CD4-positive, alpha-beta T cell treated with Interleukin-15 for 4 hours (primary cell): ENCODE results near the gene IL17RD.

Source experiments
- DNase-seq: peaks from one replicate; pipeline ENCODE4 v3.0.0-alpha.2; 2020; ENCODE audit warnings: low spot score

Gene IL17RD

DNA sequence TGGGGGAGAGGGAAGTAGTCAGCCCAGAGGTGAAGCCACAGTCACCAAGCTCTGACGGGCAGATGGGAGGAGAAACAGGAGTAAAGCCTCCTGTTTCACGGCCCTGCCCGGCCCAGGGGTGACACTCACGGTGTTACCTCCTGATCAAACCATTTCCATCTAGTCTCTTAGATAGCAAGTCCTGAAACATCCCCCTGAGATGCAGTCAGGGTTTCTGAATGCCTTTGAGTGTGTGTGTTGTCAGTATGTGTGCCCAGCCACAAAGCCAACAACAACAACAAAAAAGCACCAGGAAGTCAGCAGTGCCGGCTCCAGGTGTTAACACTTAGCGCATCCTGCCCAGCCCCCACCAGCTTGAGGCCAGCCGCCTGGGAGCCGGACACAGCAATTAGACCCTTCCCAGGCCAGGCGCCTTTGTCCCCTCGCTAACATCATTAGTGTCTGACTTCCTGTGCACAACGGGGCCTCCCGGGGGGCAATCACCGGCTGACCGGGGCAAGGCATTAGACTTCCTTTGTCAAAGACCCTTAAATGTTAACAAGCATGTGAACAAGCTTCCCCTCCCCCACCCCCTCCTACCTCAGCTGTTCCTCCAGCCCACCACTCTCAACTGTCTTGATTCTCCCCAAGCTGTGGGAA is 34.5 kb downstream of the IL17RD start:
- DNase-seq = no peak

DNA sequence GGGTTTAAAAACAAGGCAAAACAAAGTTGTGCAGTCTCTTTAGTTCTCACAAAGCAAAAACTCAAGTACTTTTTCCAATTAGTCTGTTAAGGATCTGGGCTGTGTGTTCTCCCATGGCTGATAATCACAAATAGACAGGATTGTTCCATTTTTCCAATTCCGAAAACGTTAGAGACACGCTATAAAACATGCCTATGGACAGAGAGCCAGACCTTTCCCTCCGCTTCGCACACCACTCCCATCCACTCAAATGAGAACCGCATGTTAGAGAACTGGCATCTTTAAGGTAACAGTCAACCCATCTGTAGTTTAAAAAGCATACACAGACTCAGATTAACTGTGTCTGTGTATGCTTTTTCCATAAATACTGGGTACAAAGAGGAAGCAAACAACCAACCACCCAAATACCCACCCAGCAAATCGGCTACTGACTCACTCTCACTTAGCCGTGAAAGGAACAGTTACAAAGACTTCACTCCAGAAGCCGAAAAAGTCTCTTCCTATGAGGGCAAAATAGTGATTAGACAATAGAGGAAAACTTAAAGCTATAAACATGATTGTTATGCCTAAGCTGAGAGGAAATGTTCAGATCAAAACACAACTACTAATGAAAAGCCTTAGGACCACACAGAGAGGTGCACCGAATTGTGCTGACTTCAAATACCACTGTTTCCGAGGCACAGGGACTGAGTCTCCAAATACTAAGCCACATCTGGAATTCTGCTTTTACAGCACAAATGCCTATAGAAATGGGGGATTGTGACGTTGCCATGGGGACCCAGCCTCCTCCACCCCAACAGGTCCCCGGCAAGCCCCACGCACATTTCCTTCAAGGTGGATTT is 36.1 kb downstream of the IL17RD start:
- no peak for DNase-seq

DNA sequence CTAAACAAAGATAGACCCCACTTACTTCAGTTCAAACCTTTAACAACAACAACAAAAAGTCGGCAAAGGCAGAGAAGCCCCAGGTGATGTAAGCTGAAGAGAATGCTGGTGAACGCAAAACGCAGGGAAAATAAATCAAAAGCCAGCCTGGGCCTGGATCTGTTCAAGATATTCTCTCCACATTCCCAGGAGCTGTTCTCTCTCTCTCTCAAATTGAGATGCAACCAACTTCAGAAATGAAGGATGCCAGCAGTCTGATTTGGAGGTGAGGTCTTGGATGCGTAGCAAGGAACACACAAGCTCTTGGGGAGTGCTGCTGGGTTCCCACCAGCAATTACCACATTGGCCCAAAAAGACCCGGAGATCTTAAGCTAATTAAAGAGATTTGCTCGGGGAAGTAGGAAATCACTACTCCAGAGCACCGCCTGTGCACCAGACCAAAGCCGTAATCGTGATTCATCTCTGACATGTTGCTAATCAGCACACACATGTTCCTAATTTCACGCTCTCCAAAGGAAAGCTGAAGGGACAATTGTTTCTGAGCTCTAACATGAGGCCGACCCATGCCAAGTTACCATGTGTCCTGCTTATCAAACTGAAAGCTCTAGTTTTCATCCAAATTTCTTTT is 37.1 kb downstream of the IL17RD start:
- DNase-seq = no peak

DNA sequence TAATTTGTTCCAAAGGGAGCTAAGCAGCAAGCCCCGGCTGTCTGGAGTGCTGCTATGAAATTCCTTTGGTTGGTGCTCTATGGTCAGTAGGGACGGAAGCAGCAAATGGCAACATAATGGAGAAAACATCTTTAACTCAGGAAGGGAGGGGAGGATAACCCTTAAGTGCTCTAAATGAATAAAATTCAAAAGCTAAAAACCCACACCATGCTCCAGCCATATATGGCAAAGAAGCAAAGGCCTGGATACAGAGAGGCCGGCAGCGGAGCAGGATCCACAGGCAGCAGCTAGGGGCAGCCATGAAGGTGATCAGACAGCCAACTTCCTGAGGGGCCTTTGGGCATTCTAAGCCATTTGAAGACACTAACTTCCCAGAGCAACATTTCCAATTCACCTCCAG is 38.9 kb downstream of the IL17RD start:
- DNase-seq = no peak

DNA sequence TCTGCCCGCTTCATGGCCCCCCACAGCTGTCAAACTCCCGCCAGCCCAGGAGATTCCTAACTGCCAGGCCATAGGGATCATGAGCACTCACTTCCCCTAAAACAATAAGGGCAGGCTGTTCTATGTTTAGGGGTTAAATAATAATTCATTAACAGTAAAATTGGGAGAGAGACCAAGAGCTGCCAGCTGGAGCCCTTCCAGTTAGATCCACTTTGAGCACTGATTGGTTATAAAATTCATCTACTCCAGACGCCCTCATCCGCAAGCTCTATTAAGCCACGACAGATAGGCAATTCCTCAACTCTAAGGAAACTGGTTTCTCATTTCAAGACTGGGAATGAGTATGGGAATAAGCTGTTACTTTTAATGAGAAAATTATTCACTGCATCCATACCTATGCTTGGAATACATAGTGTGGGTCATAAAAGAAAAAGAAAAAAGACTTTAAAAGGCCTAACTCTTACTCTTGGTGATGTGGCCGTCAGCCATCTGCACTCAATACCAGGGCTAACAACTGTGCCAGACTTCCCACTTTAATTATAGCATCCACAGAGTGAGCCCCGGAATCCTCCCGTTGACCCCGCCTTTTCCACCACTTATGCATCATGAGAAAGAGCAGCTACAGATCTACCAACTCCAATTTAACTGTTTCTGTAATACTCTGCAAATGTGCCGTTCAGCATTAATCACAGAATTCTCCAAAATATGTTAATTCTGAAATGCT is 44.5 kb downstream of the IL17RD start:
- no peak for DNase-seq

DNA sequence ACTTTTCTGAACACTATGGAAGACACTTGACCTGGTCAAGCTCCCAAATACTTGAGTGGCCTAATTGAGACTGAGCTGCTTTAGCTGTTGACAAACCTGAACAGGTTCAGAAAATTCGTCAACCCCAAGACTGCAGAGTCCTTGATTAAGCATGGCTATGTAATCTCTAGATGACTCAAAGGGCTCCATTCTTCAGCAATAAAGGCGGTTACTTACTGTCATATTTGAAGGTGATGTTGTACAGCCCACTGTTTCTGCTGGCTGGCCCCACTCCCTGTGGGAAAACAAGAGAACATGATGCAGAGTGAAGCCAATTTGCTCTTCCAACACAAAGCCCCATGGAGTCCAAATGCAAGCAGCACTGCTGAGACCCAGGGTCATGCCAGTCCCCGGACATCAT is 45.1 kb downstream of the IL17RD start:
- no peak for DNase-seq

DNA sequence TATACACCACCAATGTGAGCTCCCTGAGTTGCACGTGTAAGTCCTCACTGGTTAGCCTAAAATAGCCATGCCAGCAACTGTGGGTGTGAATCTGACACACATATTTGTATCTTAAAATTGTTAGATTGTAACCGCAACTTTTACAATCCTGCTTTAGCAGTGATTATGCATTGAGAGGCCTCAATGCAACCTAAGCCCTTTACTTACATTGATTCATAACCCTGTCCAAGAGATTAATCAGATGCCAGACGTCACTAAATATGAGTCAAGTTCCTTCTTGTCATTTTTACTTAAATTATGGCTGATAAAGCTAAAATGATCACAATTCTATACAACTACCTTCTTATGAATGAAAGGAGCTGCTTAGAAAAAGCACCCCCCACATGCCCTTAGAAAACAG is 46.9 kb downstream of the IL17RD start:
- DNase-seq = no peak

DNA sequence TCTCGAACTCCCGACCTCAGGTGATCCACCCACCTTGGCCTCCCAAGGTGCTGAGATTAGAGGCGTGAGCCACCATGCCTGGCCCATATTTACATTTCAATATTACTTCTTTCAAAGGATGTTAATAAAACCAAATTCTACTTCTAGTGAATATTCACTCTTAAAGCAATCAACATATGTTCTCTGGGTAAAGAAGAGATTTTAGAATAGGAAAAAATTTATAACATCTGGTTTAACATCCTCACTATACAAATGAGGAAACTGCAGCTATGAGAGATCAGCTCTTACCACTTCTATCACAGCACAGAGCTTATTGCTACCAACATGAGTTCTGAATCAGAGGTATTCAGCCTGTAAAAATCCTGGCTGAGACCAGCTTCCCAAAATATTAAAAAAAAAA is 48.7 kb downstream of the IL17RD start:
- no peak for DNase-seq

DNA sequence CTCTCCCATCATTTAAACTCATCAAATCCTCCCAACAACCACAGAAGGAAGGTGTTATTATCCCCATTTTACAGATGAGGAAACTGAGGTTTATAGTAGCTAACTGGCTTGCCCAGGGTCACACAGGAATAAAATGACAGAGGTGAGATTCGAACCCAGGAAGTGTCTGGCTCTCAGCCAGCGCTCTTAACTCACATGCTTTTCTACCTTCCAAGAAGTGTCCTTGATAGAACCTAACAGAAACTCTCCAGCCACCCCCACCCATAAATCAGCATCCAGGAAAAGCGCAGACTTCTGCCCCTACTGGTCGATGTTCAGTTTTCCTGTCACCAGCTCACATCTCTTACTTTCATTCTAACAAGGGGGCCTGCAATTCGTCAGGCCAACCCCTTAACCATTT is 52.9 kb downstream of the IL17RD start:
- no peak for DNase-seq

DNA sequence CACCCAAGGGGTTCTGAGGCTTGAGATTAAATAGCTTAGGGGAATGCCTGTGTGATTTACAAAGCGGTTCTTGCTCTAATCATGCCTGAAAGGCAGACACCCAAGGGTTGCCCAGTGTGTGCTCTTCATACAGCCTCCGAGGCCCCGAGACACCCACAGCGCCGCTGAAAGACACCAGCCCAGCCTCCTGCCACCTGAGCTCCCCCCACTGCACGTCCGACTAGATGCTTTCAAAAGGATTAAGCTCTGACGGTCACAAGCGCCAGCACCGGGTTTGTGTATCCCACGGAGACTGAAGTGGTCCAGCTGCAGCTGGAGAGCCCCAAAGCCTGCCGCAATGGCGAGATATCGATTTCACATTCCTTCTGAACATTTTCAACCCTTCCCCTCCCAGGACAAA is 54.4 kb downstream of the IL17RD start:
- no peak for DNase-seq

DNA sequence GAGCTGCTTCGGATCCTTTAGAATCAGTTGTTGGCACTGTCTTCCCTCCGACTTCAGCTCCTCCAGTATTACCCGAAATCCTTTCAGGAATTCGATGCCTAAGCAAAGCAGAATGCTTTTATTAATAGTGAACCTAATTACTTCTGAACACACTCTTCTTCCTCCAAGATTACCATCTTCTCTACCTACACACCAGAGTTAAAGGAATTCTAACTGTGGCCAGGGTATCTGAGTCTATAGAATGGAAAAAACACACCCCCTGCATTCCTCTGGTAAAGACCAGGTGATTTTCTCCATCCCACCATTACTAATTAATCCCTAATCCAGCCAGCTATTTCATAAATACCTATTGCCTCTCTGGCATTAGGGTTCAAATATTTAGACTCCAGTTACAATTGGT is 54.9 kb downstream of the IL17RD start:
- no peak for DNase-seq

DNA sequence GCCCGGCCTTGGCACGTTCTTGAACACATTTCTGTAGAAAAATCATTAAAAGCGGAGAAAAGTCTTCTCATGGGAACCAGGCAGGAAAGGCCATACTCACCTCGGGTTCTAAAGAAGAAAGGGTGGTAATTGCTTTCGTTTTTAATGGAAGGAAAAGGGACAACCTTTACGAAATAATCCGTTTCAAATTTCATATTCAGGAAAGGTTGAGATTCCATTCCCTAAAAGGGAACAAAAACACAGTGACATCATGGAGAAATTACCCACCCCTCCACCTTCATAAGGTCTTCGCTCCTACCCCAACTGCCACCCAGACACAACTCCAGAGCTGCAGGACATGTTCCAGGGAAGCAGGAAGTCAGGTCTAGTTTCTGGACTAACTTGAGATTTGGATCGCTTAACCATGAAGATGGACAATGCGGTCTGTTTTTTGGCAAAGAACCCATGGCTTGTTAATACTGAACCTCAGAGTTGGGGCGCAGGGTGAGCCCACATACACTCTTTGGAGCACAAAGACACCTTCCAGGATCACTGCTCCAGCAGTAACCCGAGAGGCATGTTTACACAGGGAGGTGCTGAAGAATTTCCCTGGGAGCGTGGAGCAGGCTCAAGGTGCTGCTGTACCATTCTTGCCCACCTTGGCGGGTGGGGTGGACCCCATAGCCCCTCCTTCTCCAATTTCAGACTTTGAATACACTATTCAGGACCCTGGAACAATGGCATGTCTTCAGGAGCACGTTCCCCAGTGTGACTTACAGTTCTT is 55.5 kb downstream of the IL17RD start:
- no peak for DNase-seq

DNA sequence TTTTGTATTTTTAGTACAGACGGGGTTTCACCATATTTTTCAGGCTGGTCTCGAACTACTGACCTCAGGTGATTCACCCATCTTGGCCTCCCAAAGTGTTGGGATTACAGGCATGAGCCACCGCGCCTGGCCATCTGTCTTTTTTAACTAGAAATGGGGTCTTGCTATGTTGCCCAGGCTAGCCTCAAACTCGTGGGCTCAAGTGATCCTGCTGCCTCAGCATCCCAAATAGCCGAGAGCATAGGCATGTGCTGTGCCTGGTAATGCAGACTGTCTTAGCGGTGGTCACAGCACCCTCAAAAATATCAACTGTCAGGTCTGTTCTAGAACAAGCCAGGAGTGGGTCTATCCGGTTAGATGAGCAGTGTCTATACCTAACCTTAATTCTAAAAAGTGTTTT is 56.5 kb downstream of the IL17RD start:
- DNase-seq = no peak

DNA sequence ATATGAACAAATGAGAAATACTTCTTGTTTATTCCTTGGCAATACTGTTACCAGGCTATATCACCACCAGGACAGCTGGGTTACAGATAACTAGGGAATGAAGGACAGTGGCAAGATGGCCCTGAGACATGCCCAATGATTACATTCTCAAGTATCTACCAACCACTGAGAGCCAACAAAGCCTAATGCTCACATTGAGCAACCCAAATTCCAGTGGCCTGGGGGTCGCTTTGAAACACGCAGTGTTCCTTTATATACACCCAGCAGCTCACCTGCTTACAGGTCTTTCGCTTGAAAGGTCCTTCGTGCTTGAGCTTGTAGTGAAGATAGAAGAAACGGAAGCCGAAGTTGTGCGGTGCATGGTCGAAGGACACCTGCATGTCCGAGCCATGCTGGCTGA is 59.6 kb downstream of the IL17RD start:
- DNase-seq = no peak

DNA sequence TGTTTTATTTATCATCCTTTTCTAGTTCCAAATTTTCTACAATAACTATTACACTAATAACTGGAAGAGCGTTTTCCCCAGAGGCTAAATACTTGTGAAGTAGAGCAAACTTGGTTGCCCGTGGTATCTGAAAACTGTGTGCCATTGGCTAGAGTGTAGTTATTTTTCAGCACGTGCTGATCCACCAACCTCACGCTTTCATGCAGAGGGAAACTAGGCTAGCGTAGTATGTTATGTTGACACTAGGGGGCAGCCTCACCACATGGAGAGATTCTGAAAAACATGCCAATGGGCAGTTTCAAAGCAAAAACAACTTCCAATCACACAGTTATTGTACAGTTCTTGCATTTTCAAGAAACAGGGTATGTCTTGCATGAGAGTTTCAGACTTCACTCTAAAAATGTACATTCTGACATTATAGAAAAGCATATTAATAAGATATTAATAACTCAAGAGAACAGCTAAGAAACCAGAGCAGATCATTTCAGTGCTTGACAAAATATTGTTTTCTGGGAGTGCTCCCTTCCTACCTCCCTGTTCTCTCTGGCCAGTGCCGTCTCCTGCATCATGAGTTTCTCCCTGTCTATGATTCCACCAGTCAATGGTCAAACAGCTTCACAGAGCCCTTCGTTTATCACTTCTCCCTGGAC is 65.0 kb downstream of the IL17RD start:
- peak; percentile 68 for DNase-seq

DNA sequence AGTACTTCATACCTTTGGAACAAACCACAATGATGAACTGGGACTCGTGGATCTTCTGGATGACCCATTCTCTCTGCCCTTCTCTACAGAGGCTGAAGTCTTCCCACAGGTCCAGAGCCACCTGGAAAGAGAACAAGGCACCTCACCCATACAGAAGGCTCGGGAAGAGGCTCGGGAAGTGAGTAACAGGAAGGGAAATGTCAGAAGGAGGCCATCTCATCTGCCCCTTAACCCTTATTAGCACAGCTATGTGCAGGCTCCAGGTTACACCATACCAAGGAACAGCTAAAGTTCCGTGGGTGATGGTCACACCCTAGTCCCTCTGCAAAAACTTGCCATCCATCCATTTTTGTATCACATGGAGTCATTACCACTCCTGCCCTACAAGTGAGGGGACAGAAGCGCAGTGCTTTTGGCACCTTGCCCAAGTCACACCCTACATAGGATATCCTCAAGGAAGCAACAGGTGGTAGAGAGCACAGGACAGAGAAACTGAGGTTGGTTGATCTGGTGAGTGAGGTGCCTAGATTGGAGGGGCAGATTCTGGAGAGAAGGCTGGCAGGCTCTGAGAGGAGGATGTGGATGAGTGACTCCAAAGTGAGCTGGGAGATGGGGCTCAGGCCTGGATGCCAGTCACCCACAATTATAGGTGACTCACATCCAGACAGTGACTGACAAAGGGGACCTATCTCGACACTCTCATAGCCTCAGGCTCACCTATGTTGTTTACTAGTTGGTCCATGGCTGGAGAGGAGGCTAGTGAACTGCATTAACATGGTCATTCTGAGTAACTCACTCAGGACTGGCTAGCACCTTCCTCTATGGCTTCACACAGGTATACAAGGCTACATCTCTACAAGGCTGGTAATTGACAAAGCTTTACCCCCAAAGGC is 66.5 kb downstream of the IL17RD start:
- DNase-seq = no peak

DNA sequence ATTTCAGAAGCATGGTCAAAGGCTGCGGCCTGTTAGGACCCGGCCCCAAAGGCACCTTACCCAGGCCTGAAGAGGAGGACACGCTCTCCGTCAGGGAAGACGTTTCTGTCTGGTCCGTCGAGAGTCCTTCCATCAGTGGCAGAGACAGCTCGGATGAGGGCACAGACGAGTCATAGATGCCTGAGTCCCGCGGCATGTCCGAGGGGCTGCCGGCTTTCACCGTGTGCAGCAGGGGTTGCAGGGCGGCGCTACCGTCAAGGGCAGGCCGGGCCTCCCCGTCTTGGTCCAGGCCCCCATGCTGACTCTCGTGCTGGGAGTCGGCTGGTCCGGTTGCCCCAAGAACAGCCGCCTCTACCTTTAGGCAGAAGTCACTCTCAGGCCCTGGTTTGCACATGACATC is 67.6 kb downstream of the IL17RD start:
- DNase-seq = no peak

DNA sequence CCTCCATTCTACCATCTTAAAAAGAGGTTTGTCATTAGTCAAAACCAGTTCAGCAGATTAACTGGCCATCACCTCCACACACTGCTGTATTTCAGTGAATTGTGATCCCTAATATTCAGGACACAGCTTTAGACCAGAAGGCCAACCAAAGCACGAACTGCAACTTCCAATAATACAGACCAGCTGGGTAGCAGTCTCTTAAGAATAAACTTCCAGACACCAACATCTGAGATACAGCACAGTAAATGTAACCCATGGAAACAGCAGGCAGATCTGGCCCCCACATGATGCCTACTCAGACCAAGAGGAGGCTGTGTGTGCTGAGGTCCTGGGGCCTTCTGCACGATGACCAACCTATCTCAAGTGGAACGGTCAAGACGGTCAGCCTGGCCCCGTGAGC is 69.8 kb downstream of the IL17RD start:
- no peak for DNase-seq

DNA sequence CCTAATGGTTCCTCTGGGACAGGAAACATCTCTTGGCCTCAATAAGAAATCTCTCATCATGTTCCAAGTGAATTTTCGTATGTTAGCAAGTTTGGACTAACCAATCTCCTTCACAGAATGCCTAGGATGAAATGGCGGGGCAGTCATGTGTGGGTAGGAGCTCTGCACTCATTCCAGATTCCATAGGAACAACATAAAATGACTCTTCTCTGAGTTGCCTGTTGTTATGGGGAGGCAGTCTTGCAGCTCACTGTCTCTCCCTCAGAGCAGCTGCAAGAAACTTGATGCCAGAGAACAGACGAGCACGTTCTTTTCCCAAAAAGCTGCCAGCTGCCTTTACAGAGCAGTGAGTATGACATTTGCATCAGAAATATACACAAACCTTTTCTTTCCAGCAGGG is 70.6 kb downstream of the IL17RD start:
- no peak for DNase-seq

DNA sequence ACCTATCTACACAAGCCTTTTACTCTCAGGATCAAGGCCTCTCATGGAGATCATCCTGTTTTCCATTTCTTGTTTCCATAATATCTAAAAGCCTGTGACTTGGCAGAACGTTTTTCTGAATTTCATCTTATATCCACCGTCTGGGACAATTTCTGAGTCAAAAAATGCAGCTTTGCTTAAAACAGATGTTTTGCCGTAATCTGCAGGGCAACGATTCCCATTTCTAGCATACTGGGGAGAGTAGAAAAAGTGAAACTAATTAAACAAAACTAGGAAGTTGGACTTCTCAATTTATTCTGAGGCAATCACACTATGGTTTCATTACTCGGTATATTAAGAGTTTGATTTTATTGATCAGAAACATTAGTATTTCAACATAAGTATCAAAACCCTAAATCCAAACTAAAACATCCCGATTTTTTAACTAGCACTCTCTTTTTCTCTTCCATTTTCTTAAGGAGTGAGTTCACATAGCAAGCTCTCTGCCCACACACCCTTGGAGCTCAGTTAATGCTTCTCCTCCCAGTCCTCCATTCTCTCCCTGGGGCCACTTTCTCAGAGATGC is 71.1 kb downstream of the IL17RD start:
- no peak for DNase-seq
